Body of pancreas (tissue), 4 donors: ENCODE measurements around the gene UMPS. TPM values are rescaled to one million over a fixed set of nuclear protein-coding genes. Genes with fewer than 3 reads are reported as not detected.

Experiments
- ATAC-seq: fragments of 150-250 bp; one replicate; pipeline ENCODE4 v1.9.1; 2016
- DNase-seq, 4 donors: peaks; one replicate each; pipeline ENCODE4 v3.0.0-alpha.2; 2019
- H3K27ac ChIP-seq, 4 donors: fragments of 200-600 bp; sonication (generic); 1 replicate in 3 of 4; 2 replicates in 1 of 4; pipeline versions ENCODE4 v1.5.1 to v1.6.1; 2016 to 2019; ENCODE audit warnings: mild to moderate bottlenecking in 1 of 4, mixed read lengths in 1 of 4, moderate library complexity in 1 of 4
- H3K27me3 ChIP-seq, 2 donors: fragments of 200-600 bp; sonication (generic); one replicate each; pipeline ENCODE4 v1.6.0; 2016; ENCODE audit warnings: mild to moderate bottlenecking in 1 of 2
- H3K36me3 ChIP-seq, 2 donors: fragments of 200-600 bp; sonication (generic); replicated peaks in 1 of 2; 2 replicates each; pipeline ENCODE4 v1.5.1; 2016; ENCODE audit warnings: low read depth in 2 of 2; ENCODE audit not compliant: insufficient read depth in 1 of 2
- H3K4me1 ChIP-seq: fragments of 200-600 bp; sonication (generic); one replicate; pipeline ENCODE4 v1.6.0; 2016
- H3K4me3 ChIP-seq, 2 donors: fragments of 200-600 bp; sonication (generic); 1 replicate in 1 of 2; 2 replicates in 1 of 2; pipeline ENCODE4 v1.5.1; 2016 to 2019
- H3K9me3 ChIP-seq, 3 donors: fragments of 200-600 bp; sonication (generic); 1 replicate in 2 of 3; 2 replicates in 1 of 3; pipeline ENCODE4 v1.5.1; 2016
- POLR2A ChIP-seq, 3 donors: fragments of 450-650 bp; IDR thresholded peaks; one replicate each; pipeline ENCODE4 v1.6.1; 2016; ENCODE audit warnings: antibody characterized with exemption in 3 of 3, mild to moderate bottlenecking in 2 of 3
- WGBS, 2 donors: methylation state at CpG; one replicate each; pipeline ENCODE4 v1.1.5; 2017; 5-methylcytosine and 5-hydroxymethylcytosine counted together
- intact Hi-C: fragments of 100-400 bp; cut with DNase I; formaldehyde crosslinking; loops from one replicate; pipeline ENCODE4 v1.15.1; 2023
- total RNA-seq, 2 donors: library from RNA; depleted of rRNA; stranded (reverse); fragments of >200 nt; gene quantifications; one replicate each; pipeline ENCODE4 v1.1.0, GENCODE V29; 2016
- TF ChIP-seq, protein P1 (sequence below), 7 experiments: fragments of 450-650 bp in 4 of 7; fragments of 200-600 bp in 3 of 7; sonication (generic) in 3 of 7; IDR thresholded peaks; one replicate each; pipeline ENCODE4 v1.5.1; 2016 to 2019; ENCODE audit warnings: antibody characterized with exemption in 7 of 7

UMPS gene
- total RNA-seq, 2 donors from 2014 or later: 6.5 to 12.5 TPM

DNA sequence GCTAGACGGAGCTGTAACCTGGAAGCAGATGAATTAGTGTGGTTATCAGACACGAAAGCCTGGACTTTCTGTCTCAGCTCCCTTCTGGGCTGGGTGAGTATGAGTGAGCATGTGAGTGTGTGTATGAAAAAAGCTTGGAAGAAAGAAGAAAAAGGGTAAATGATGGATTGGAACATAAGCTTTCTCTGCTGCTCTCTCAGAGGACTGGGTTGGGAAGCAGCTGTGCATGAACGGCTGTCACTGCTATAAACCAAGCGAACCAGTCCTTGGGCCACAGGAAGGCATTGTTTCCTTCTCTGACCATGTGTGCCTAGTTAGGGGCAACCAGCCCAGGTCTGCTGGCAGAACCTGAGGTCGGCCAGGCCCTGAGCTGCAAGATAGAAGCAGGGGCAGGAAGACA lies 37.0 kb downstream of the UMPS start:
- TF ChIP-seq POLR2A (IDR thresholded peaks at IDR 0.05): no peak
- TF ChIP-seq, protein P1, sequence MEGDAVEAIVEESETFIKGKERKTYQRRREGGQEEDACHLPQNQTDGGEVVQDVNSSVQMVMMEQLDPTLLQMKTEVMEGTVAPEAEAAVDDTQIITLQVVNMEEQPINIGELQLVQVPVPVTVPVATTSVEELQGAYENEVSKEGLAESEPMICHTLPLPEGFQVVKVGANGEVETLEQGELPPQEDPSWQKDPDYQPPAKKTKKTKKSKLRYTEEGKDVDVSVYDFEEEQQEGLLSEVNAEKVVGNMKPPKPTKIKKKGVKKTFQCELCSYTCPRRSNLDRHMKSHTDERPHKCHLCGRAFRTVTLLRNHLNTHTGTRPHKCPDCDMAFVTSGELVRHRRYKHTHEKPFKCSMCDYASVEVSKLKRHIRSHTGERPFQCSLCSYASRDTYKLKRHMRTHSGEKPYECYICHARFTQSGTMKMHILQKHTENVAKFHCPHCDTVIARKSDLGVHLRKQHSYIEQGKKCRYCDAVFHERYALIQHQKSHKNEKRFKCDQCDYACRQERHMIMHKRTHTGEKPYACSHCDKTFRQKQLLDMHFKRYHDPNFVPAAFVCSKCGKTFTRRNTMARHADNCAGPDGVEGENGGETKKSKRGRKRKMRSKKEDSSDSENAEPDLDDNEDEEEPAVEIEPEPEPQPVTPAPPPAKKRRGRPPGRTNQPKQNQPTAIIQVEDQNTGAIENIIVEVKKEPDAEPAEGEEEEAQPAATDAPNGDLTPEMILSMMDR (IDR thresholded peaks at IDR 0.05): no peak
- no peaks in the 10 kb centered on the region for H3K27me3 ChIP-seq
- no peak overlapping the region for H3K4me3 ChIP-seq
- no peaks in the 10 kb centered on the region for H3K9me3 ChIP-seq
- 72 to 87% methylated on average over 5 of the region's 5 CpGs for WGBS, 2 donors
- no peak overlapping the region for H3K27ac ChIP-seq
- ATAC-seq (no peak), DNase-seq (no peak)
- no peaks in the 10 kb centered on the region for H3K4me1 ChIP-seq
- H3K36me3 ChIP-seq: no peaks in the 10 kb centered on the region
- intact Hi-C loops: no loop called here

DNA sequence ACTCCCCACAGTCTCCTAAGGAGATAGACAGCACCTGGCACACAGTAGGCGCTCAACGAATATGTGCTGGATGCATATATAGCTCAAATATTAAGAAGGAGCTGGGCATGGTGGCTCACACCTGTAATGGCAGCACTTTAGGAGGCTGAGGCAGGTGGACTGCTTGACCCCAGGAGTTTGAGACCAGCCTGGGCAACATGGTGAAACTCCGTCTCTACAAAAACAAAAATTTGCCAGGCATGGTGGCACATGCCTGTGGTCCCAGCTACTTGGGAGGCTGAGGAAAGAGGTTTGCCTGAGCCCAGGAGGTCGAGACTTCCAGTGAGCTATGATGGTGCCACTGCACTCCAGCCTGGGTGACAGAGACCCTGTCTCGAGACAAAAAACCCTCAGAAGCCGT lies 37.4 kb downstream of the UMPS start:
- no peak for DNase-seq
- TF ChIP-seq POLR2A (IDR thresholded peaks at IDR 0.05): no peak
- TF ChIP-seq, protein P1 (IDR thresholded peaks at IDR 0.05): no peak
- intact Hi-C loops: no loop called here
- Histone ChIP-seq H3K9me3 (no peaks in the 10 kb centered on the region), H3K4me1 (no peaks in the 10 kb centered on the region), H3K27ac (no peak overlapping the region), H3K36me3 (no peaks in the 10 kb centered on the region), H3K27me3 (no peaks in the 10 kb centered on the region), H3K4me3 (no peak overlapping the region)
- no peak for ATAC-seq
- WGBS, 2 donors: 87 to 95% methylated on average over 3 to 6 of the region's 6 CpGs

DNA sequence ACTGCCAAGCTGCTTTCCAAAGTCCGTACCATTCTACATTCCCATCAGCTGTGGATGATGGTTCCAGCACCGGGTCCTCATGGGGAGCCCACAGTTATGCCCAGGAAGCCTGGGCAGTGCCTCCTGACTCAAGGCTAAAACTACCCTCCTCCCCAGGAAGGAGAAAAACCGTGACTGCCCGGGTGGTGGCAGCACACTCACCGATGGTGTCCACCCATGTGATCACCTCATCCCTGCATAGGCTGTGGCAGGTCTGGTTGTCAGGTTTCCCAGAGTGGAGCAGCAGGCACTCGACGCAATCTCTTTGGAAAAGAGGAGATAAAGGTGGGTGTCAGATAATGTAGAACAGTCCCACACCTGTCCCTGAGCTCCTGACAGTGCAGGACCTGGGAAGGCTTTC lies 38.6 kb downstream of the UMPS start:
- peak; percentile 68 for ATAC-seq
- no peaks in the 10 kb centered on the region for H3K27me3 ChIP-seq
- TF ChIP-seq, protein P1 (IDR thresholded peaks at IDR 0.05): peak in 3 of 7 experiments; percentile 21 to 39 (median 32)
- TF ChIP-seq POLR2A (IDR thresholded peaks at IDR 0.05): no peak
- H3K27ac ChIP-seq: no peak overlapping the region
- 45 to 72% methylated on average over 7 of the region's 7 CpGs for WGBS, 2 donors
- peaks cover under 1% of the 10 kb centered on the region for H3K4me1 ChIP-seq
- intact Hi-C loops: no loop called here
- H3K9me3 ChIP-seq: no peaks in the 10 kb centered on the region
- no peak overlapping the region for H3K4me3 ChIP-seq
- H3K36me3 ChIP-seq: no peaks in the 10 kb centered on the region
- DNase-seq: peak; percentile 21 to 52 (median 32)

DNA sequence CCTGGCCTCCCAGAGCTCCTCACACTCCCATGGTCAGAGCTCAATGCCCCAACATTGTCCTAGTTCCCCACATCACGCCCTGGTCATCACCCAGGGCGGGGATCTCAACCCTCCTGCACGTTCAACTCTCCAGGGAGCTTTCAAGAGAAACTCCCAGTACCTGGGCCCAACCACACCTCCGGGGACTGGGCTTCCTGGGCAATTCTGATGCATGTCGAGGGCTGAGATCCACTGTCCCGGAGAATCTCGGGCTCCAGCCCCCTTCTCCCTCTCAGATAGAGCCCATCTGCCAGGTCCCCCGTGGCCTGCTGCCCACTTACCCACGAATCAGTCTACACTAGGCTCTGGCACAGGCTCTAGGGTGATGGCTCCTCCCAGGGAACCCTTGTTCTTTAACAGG lies 39.2 kb downstream of the UMPS start:
- no peaks in the 10 kb centered on the region for H3K9me3 ChIP-seq
- H3K36me3 ChIP-seq: no peaks in the 10 kb centered on the region
- no peak overlapping the region for H3K27ac ChIP-seq
- H3K27me3 ChIP-seq: no peaks in the 10 kb centered on the region
- H3K4me3 ChIP-seq: no peak overlapping the region
- DNase-seq (no peak), ATAC-seq (no peak)
- WGBS, 2 donors: 89 to 94% methylated on average over 7 to 9 of the region's 9 CpGs
- TF ChIP-seq, protein P1 (IDR thresholded peaks at IDR 0.05): no peak
- TF ChIP-seq POLR2A (IDR thresholded peaks at IDR 0.05): no peak
- peaks cover 7% of the 10 kb centered on the region for H3K4me1 ChIP-seq
- intact Hi-C loops: no loop called here

DNA sequence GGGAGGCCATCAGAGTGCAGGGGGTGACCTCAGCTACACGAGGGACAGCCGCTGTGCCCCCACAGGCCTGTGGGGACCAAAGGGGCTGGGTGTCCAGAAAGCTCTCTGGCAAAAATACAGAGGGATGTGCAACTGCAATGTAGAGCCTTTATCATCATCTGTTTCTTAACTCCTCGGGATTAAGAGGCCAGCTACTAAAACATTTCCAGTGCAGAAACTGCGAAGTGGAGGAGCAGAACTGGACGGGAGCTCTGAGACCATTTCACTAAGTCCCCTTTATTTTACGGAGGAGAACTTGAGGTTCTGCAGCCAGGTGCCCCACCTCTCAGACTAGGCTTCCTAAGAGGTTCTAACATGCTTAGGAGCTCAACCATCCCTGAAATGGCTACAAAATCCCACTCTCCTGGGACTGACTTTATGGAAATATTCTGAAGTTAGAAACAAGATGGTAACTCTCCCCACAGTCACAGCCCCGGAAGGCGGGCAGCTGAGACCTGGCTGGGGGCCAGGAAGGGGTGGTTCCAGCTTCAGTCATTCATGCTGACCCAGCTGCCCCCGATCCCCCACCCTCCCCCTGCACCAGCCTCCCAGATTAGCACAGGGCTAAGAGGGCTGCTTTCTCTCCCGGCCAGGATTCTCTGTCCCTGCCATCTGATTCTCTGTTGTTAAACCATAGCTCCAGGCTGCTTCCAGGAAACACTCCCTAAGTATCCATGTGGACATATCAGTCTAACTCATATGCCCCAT lies 40.3 kb downstream of the UMPS start:
- TF ChIP-seq, protein P1 (IDR thresholded peaks at IDR 0.05): no peak
- TF ChIP-seq POLR2A (IDR thresholded peaks at IDR 0.05): no peak
- no peak overlapping the region for H3K4me3 ChIP-seq
- H3K27me3 ChIP-seq: no peaks in the 10 kb centered on the region
- H3K27ac ChIP-seq: no peak overlapping the region
- WGBS, 2 donors: 78 to 84% methylated on average over 8 to 10 of the region's 10 CpGs
- ATAC-seq (no peak), DNase-seq (peak in 1 of 4 donors; percentile 22)
- intact Hi-C loops: no loop called here
- no peaks in the 10 kb centered on the region for H3K9me3 ChIP-seq
- H3K36me3 ChIP-seq: no peaks in the 10 kb centered on the region
- H3K4me1 ChIP-seq: peaks cover 14% of the 10 kb centered on the region
